AG09319 (cell line): Measurements from ENCODE around the gene CSNK1G3.
"Not testable (repeated sequence)": the region's sequence is repeated elsewhere in the genome, so short reads cannot be mapped to it uniquely, and the experiment has no call there.

ENCODE experiments used
- DNase-seq: peaks from one replicate; pipeline ENCODE4 v3.0.0-alpha.2; 2010; ENCODE audit warnings: low read depth; ENCODE audit errors: extremely low read depth
- TF ChIP-seq, protein P1 (sequence below): IDR thresholded peaks from 2 replicates; pipeline ENCODE4 v1.5.1; 2011; ENCODE audit warnings: low read depth, mild to moderate bottlenecking, inconsistent platforms, low read length, moderate library complexity

Gene CSNK1G3

DNA sequence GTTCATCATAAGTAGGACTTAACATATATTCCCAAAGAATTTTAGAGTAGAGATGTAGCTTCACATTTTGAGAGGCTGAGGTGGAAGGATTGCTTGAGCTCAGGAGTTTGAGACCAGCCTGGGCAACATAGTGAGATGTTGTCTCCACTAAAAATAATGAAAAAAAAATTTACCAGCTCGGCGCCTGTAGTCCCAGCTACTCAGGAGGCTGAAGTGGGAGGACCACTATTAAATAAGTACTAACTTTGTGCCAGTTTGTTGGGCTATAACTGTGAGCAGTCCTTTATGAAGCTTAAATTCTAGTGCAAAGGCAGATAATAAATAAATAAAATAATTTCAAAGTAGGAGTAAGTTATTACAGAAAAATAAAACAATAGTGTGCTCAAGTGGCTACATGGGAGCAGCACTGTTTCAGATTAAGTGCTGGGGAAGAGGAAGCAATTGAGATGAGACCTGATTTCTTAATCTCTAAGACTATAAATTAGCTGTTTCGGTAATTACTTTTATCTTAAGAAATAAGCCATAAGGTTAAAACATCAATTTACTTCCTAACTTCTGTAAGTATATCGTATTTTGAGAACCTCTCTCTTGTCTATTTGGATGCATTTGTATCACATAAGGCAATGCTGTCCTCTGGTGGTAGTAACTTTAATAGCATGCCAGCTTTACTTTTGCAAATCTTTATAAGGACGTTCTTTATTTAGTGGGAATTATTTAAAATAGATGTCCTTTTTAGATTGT, 98.9 kb downstream of the CSNK1G3 start:
- TF ChIP-seq, protein P1, sequence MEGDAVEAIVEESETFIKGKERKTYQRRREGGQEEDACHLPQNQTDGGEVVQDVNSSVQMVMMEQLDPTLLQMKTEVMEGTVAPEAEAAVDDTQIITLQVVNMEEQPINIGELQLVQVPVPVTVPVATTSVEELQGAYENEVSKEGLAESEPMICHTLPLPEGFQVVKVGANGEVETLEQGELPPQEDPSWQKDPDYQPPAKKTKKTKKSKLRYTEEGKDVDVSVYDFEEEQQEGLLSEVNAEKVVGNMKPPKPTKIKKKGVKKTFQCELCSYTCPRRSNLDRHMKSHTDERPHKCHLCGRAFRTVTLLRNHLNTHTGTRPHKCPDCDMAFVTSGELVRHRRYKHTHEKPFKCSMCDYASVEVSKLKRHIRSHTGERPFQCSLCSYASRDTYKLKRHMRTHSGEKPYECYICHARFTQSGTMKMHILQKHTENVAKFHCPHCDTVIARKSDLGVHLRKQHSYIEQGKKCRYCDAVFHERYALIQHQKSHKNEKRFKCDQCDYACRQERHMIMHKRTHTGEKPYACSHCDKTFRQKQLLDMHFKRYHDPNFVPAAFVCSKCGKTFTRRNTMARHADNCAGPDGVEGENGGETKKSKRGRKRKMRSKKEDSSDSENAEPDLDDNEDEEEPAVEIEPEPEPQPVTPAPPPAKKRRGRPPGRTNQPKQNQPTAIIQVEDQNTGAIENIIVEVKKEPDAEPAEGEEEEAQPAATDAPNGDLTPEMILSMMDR = peak; percentile 93
- DNase-seq = peak; percentile 30

DNA sequence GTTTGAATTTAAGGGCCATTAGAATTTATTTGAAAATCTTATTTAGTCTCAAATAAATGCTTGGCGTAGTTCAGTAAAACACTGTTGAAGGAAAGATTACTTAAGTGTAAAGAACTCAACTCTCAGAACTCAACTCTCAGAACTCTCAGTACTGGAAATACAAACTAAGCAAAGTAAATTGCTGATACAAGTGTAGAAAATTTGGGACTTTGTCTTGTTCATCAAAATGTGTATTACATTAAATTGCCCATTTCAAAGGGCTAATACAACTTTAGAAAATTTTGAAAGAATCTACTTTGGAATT, 99.4 kb downstream of the CSNK1G3 start:
- no peak for DNase-seq
- TF ChIP-seq, protein P1 = no peak

DNA sequence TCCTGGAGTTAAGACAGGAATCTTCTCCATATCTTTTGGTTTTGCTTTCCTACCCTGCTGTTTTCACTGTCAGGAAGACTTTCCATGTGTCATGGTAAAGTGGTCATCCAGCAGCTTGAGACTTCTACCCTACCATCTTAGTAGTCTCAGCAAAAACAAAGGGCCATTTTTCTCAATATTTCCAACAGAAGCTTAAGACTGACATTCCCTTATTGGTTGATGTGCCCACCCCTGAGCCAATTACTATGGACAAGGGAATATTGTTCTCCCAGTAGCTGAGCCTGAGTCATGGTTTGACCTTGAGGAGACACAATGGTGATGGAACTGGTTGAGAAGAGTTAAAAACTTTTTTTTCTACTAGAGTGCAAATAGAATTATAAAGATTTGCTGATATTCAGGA, 105.6 kb downstream of the CSNK1G3 start:
- DNase-seq = no peak
- TF ChIP-seq, protein P1 = no peak

DNA sequence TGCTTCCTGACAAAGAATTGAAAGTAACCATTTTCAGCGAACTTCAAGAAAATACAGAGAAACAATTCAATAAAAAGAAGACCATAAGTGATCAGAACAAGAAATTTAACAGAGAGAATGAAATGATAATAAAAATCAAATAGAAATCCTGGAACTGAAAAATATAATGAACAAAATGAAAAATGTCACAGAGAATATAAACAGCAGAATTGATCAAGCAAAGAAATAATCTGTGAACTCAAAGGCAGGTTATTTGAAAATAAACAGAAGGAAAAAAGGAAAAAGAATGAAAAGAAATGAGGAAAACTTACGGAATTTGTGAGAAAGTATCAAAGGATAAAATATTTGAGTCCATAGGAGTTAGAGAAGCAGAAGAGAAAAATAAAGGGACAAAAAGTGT, 114.1 kb downstream of the CSNK1G3 start:
- TF ChIP-seq, protein P1 = no peak
- no peak for DNase-seq

DNA sequence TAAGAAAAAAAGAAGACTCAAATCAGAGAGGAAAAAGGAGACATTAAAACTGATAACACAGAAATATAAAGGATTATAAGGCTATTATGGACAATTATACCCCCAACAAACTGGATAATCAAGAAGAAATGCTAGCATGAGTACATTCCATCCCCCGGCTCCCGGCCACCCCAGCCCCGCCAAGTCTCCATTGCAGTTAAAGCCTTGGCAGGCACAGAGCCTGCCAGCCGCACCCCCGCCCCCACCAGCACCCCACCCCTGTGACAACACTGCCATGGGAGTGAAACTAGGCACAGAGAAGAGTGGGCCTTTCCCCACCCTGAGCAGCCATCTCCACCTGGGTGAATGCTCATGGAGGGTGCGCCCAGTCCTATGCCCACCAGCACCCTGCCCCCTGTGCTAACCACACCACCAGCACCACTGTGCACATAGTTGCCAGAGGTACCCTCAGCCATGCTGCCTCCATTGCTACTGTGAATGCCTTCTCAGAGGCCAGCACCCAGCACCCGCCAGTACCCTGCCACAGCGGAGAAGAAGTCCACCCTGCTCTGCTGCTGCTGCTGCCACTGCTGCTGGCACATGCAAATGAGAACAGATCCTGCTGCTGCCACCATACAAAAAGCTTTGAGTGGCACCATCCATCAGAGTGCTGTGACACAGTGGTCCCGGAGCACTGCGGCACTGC, 117.0 kb downstream of the CSNK1G3 start:
- no peak for DNase-seq
- TF ChIP-seq, protein P1 = no peak

DNA sequence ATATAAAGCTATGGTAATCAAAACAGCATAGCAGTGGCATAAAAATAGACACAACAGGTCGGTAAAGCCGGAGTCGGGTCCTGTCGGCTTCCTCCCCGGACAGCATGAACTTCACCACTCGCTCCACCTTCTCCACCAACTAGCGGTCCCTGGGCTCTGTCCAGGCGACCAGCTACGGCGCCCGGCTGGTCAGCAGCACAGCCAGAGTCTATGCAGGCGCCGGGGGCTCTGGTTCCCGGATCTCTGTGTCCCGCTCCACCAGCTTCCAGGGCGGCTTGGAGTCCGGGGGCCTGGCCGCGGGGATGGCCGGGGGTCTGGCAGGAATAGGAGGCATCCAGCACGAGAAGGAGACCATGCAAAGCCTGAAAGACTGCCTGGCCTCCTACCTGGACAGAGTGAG, 124.0 kb downstream of the CSNK1G3 start:
- no peak for DNase-seq
- TF ChIP-seq, protein P1 = no peak

DNA sequence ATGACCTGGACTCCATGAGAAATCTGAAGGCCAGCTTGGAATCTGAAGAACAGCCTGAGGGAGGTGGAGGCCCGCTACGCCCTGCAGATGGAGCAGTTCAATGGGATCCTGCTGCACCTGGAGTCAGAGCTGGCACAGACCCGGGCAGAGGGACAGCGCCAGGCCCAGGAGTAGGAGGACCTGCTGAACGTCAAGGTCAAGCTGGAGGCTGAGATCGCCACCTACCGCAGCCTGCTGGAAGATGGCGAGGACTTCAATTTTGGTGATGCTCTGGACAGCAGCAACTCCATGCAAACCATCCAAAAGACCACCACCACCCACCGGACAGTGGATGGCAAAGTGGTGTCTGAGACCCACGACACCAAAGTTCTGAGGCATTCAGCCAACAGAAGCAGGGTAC, 125.1 kb downstream of the CSNK1G3 start:
- DNase-seq = not testable (repeated sequence)

DNA sequence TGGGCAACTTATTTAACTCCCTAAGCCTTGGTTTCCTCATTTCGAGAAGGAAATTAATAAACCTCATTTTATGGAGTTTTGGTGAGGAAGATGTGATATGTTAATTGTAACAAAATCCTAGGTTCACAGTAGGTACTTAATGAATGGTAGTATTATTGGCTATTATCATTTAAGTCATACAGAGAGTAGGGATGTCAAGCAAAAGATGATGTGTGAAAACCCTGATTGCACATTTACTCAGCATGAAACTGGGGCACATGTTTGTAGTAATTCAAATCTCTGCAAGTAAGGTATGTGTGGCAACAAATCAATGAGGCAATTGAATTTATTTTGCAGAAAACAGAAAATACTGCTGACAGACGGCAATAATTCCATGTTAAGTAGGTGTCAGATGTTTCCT, 127.3 kb downstream of the CSNK1G3 start:
- TF ChIP-seq, protein P1 = no peak
- DNase-seq = no peak
